Ureter (tissue), 1 donor: ENCODE measurements around the gene ULK3. TPM values are rescaled to one million over a fixed set of nuclear protein-coding genes. Genes with fewer than 3 reads are reported as not detected.

Experiments
- DNase-seq: peaks from one replicate; pipeline ENCODE4 v3.0.0-alpha.2; 2020; ENCODE audit warnings: low spot score
- total RNA-seq: library from RNA; stranded (reverse); gene quantifications from one replicate; pipeline ENCODE4 v1.2.4, GENCODE V29; 2023
- donor health status: DM: yes; HTN: yes; CAD: no.

ULK3 gene
- total RNA-seq, 1 donor from 2014 or later: 54.8 TPM

- DNase-seq: no peak
Measured at GRCh38 chr15:74840851-74841775, 1.8 kb downstream of the ULK3 start.

DNA sequence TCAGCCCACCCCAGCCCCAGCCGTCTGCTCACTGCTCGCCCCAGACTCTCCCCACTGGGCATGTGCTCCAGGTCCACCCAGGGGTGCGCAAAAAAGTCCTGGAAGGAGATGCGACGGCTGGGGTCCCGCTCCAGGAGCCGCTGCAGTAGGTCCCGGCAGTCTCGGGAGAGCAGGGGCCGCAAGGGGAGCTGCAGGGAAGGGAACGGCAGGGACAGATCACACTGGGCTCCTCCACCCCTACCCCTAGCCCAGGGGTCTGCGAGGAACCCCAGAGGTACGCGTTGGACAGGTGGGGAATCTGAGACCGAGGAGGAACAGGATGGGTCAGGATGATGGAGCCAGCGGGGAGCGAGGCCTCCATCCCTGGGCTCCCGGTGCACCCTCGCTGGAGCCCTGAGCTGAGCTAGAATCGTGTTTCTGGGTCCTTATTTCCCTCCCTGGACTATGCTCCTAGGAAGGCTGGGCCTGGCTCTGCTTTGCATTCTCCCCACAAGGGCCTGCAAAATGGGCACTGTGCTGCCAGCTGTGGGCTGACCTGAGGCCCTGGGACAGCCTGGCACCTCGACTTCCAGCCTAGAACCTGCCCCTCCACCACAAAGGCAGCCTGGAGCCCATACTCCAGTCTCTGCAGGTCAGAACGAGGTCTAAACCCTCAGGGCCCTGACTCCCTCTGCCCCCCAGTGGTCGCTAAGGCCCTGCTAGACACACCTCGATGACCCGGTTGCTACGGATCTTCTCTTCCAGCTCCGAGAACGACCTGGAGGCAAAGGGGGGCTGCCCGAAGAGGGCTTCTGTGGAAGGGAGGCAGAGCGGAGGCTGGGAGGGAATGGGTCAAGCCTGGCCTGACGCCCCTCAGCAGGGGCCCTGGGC is 3.2 kb downstream of the ULK3 start:
- DNase-seq: no peak

GRCh38 chr15:74838746-74839525 is 4.0 kb downstream of the ULK3 start:
- DNase-seq: no peak

DNA sequence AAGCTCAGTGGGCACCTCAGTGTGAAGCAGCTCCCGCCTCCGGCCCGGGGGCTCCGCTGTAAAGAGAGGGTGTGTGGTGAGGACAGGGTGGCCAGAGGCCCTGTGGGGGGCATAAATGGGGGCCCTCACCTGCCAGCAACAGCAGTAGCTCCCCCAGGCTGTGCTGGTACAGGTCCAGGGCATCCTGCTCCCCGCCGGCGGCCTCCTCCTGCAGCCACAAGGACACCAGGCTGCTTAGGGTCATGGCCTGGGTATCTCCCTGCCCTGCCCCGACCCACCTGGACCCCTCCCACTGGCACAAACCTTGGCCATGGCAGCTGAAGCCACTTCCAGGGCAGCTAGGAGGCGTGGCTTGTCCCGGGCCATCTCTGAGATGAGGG is 4.8 kb downstream of the ULK3 start:
- no peak for DNase-seq

GRCh38 chr15:74837482-74838136 is 5.3 kb downstream of the ULK3 start:
- no peak for DNase-seq

GRCh38 chr15:74836846-74837245 is 6.1 kb downstream of the ULK3 start:
- no peak for DNase-seq

DNA sequence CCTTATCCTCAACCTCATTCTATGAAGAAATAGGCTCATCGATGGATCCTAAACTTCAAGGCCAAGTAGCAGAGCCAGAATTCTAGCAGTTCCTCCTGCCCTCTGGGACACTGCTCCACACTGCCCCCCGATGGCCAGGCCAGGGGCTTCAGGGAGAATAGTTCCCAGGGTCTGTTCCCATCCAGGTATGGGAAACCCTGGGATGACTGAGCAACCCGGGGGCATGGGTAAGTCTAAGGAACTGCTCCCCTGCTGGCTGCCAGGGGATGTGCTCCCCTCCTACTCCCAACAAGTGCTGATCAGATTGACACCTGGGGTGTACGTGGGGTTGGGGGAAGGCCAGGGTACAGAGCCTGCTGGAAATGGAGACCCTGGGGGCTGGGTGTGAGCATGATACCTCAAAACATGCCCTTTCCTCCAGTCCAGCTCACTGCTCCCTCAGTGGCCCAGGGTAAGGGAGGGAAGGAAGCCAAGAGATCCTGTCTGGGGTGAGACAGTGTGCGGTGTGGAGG is 7.6 kb downstream of the ULK3 start:
- DNase-seq: no peak

GRCh38 chr15:74833376-74834107 is 9.4 kb downstream of the ULK3 start:
- DNase-seq: no peak

DNA sequence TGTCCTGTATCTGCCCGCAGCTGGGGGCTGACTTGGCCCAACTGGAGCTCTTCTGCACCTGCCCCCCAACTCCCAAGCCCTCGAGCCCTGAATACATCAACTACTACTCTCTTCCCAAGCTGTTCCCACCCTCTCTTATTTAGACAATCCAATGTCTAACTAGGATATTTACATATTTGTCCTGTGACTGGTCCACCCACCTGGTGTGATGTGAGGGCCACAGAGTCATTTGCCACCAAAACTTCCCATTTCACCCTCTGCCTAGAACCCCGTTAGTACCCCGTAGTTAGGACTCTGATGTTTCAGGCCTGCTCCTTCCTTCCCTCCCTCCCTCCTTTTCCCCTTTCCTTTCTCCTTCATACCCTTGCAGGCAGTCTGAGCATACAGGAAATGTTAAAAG is 10.1 kb downstream of the ULK3 start:
- DNase-seq: no peak

GRCh38 chr15:74831813-74832495 is 11.0 kb downstream of the ULK3 start:
- no peak for DNase-seq

GRCh38 chr15:74830868-74831267 is 12.1 kb downstream of the ULK3 start:
- DNase-seq: no peak

DNA sequence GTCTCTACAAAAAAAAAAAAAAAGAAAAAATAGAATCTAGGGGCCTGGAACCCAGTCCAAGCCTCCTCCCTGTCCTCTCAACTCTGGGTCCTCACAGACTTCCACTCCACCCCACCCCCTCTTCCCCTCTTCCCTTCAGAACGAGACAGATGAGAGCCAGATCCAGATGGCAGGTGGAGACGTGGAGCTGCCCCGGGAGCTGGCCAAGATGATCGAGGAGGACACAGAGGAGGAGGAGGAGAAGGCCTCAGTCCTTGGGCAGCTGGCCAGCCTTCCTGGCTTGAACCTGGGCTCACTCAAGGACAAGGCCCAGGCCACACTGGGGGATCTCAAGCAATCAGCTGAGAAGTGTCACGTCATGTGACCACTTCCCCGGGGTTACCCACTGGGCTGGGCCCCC is 13.0 kb downstream of the ULK3 start:
- no peak for DNase-seq

DNA sequence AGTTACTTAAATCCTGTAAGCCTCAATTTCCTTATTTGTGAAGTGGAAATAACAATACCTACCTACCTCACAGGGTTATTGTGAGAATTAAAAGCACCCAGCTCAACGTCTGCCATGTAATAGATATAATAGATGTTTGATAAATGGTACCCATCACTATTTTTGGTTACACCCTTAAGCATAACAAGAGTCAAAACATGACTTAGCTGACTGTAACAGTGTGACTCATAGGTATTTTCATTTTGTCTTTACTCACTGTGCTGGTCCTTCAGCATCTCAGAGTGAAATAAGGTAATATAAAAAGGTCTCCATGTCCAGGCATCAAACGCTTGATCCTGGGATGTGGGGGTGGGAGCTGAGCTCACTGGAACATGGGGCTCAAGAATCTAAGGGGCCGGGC is 13.5 kb downstream of the ULK3 start:
- DNase-seq: no peak

DNA sequence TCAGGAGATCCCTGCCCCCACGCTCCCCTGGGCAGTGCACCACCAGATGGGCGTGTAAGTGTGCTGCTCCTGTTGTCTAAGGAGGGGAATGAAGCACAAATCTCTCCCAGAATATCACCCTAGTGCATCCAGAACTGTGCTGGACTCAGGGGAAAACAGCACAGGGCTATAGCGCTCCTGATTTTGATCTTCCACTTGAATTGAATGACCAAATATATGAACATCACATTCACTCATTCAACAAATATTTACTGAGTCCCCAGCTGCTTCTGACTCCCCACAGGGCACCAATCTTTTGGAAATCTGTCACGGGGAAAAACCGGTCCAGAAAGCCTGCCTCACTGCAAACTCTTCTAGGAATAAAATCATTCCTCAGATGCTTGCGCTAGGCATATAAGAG is 14.1 kb downstream of the ULK3 start:
- no peak for DNase-seq

DNA sequence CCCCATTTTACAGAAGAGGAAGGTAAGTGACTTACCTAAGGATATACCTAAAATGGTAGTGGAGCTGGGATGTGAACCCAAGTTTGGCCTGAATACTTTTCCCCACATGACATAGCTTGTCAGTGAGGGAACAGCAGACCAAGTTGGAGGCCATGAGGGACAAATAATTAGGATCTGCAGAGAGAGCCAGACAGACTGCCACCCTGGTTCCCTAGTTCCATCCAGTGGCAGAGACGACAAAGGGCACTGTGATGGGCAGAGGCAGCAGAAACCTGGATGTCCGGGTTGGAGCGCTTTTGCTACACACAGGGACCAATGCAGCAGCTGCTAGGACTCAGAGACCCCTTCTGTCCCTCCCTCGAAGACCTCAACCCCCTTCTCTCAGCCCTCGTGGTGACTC is 15.3 kb downstream of the ULK3 start:
- no peak for DNase-seq

- no peak for DNase-seq
Measured at GRCh38 chr15:74826921-74827320, 16.0 kb downstream of the ULK3 start.

DNA sequence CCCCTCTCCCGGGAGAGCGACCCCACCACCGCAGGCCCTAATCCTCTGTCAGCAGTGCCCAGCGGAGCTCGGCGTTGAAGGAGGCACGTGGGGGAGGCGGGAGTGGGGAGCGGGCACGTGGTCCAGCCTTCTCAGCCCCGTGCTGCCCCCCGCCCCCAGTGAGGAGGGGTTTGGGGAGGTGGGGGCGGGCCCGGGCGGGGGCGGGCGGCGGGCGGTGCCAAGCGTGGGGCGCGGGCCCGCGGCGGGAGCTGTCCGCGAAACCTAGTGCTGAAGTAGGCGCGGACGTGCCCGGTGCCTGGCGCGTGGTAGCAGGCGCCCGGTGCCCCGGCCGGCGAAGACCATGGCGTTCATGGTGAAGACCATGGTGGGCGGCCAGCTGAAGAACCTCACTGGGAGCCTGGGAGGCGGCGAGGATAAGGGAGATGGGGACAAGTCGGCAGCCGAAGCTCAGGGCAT is 16.6 kb downstream of the ULK3 start, which contains the start of gene CPLX3:
CPLX3 (plus strand) TSS at position 264 of the 456 bp plus-strand sequence; CDS start at position 341, 77 bp downstream.
- no peak for DNase-seq

- DNase-seq: no peak
Measured at GRCh38 chr15:74825866-74826265, 17.1 kb downstream of the ULK3 start.

DNA sequence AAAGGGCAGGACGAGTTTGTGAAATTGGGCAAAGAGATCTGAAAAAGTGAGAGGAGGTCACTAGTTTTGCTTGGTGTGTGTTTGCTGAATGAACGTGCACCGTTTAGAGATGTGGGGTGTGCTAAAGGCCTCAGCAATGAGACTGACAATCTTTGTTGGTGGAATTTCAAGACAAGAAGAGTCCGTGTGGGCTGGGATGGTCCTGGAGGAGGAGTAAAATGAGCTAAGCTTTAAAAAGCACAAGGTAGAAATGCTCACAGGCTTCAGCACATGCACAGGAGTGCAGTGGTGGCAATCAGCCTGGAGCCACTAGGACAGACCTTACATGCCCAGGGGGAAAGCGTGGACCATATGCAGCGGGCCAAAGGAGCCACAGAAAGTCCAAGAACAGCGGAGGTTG is 18.0 kb downstream of the ULK3 start:
- DNase-seq: no peak

DNA sequence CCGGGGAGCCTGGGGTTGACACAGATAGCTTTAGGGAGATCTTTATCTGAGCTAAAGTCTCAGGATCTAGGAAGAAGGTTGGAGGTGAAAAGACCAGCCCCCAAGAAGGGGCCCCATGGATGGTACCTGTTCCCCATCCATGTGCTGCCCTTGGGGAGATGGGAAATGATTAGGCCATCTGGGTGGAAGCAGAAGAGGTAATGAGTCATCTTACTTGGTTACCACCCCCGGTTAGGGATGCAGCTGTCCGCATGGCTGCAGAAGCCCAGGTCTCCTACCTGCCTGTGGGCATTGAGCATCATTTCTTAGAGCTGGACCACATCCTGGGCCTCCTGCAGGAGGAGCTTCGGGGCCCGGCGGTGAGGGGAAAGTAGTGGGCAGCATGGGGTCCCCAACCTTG is 19.6 kb downstream of the ULK3 start:
- DNase-seq: no peak
